Measurements from ENCODE around the gene TBC1D3G. TPM values are rescaled to one million over a fixed set of nuclear protein-coding genes. Genes with fewer than 3 reads are reported as not detected.
"Not testable (repeated sequence)": the region's sequence is repeated elsewhere in the genome, so short reads cannot be mapped to it uniquely, and the experiment has no call there.

Gene TBC1D3G
- not detected for total RNA-seq

- not testable (repeated sequence) for H3K4me1 Mint-ChIP-seq
Observed at GRCh38 chr17:36323584-36323983, at the start of gene TBC1D3G. TSS of gene TBC1D3G (plus strand) at chr17:36323884. CDS start at chr17:36325412, 1,528 bp downstream.

GRCh38 chr17:36283256-36283655 lies 40.4 kb upstream of the TBC1D3G start:
- DNase-seq; H3K36me3 Mint-ChIP-seq; H3K4me1 Mint-ChIP-seq; ATAC-seq; H3K4me3 Mint-ChIP-seq; H3K9me3 Mint-ChIP-seq (ENCODE audit: low read depth); H3K27ac Mint-ChIP-seq; H3K27me3 Mint-ChIP-seq; CTCF ChIA-PET: not testable (repeated sequence)

More at GRCh38 chr17:36323584-36323983, at the start of gene TBC1D3G:
- H3K4me3 Mint-ChIP-seq; CTCF ChIA-PET; H3K27me3 Mint-ChIP-seq; DNase-seq; H3K36me3 Mint-ChIP-seq; H3K27ac Mint-ChIP-seq; H3K9me3 Mint-ChIP-seq (ENCODE audit: low read depth); ATAC-seq: not testable (repeated sequence)

- DNase-seq, H3K36me3 Mint-ChIP-seq, CTCF ChIA-PET: not testable (repeated sequence)
Observed at GRCh38 chr17:36284219-36284618, 39.5 kb upstream of the TBC1D3G start.

GRCh38 chr17:36289965-36290612 lies 33.6 kb upstream of the TBC1D3G start:
- H3K36me3 Mint-ChIP-seq; CTCF ChIA-PET; H3K27me3 Mint-ChIP-seq; H3K9me3 Mint-ChIP-seq (ENCODE audit: low read depth); H3K4me1 Mint-ChIP-seq; DNase-seq; ATAC-seq; H3K4me3 Mint-ChIP-seq; H3K27ac Mint-ChIP-seq: not testable (repeated sequence)

More at GRCh38 chr17:36284219-36284618, 39.5 kb upstream of the TBC1D3G start:
- H3K4me1 Mint-ChIP-seq; H3K4me3 Mint-ChIP-seq; H3K27ac Mint-ChIP-seq; H3K27me3 Mint-ChIP-seq; ATAC-seq; H3K9me3 Mint-ChIP-seq (ENCODE audit: low read depth): not testable (repeated sequence)

- H3K36me3 Mint-ChIP-seq; ATAC-seq; CTCF ChIA-PET; H3K27ac Mint-ChIP-seq; H3K4me3 Mint-ChIP-seq; H3K27me3 Mint-ChIP-seq; DNase-seq; H3K4me1 Mint-ChIP-seq; H3K9me3 Mint-ChIP-seq (ENCODE audit: low read depth): not testable (repeated sequence)
Observed at GRCh38 chr17:36295161-36295560, 28.5 kb upstream of the TBC1D3G start.

- H3K27me3 Mint-ChIP-seq; H3K27ac Mint-ChIP-seq; H3K4me3 Mint-ChIP-seq; H3K4me1 Mint-ChIP-seq; H3K9me3 Mint-ChIP-seq (ENCODE audit: low read depth); H3K36me3 Mint-ChIP-seq; ATAC-seq; DNase-seq; CTCF ChIA-PET: not testable (repeated sequence)
Observed at GRCh38 chr17:36315736-36316135, 7.9 kb upstream of the TBC1D3G start.

GRCh38 chr17:36362496-36362895 lies 38.8 kb downstream of the TBC1D3G start:
- H3K4me3 Mint-ChIP-seq; CTCF ChIA-PET; H3K36me3 Mint-ChIP-seq; H3K27me3 Mint-ChIP-seq; DNase-seq; H3K9me3 Mint-ChIP-seq (ENCODE audit: low read depth); H3K27ac Mint-ChIP-seq; ATAC-seq; H3K4me1 Mint-ChIP-seq: not testable (repeated sequence)

- H3K4me1 Mint-ChIP-seq; DNase-seq; H3K27ac Mint-ChIP-seq; H3K4me3 Mint-ChIP-seq; H3K27me3 Mint-ChIP-seq; CTCF ChIA-PET; H3K9me3 Mint-ChIP-seq (ENCODE audit: low read depth); ATAC-seq; H3K36me3 Mint-ChIP-seq: not testable (repeated sequence)
Observed at GRCh38 chr17:36375938-36376337, 52.3 kb downstream of the TBC1D3G start.

Other genes with a start within 250 kb of the TBC1D3G start
- 100 to 1,000 TPM in 1 of 2 experiments, 10 to 100 TPM in 1; 77.2 to 634 TPM for gene CCL3, start 233.7 kb upstream of the TBC1D3G start, total RNA-seq
- 100 to 1,000 TPM in 1 of 2 experiments, 10 to 100 TPM in 1; 66.7 to 367 TPM for gene CCL4, start 220.1 kb upstream of the TBC1D3G start, total RNA-seq
- 1 to 10 TPM; 5.8 to 9.9 TPM for gene TBC1D3B, start 147.2 kb upstream of the TBC1D3G start, total RNA-seq
- 10 to 100 TPM; 10.5 to 35.6 TPM for gene CCL3L1, start 127.1 kb upstream of the TBC1D3G start, total RNA-seq
- 10 to 100 TPM; 22.8 to 56.5 TPM for gene CCL4L2, start 112.8 kb upstream of the TBC1D3G start, total RNA-seq
- gene TBC1D3I, start 59.3 kb upstream of the TBC1D3G start, total RNA-seq, result 1 to 10 TPM in 1 of 2 experiments, under 1 TPM in 1; 0.45 to 1.1 TPM
- gene TBC1D3H, start 64.6 kb downstream of the TBC1D3G start, total RNA-seq, result not detected
- 10 to 100 TPM; 34.3 to 45.8 TPM for gene ZNHIT3, start 162.8 kb downstream of the TBC1D3G start, total RNA-seq
- gene MYO19, start 211.0 kb downstream of the TBC1D3G start, total RNA-seq, result 100 to 1,000 TPM; 140 to 161 TPM
- 10 to 100 TPM in 1 of 2 experiments, 1 to 10 TPM in 1; 9.6 to 17.4 TPM for gene PIGW, start 211.1 kb downstream of the TBC1D3G start, total RNA-seq
- 100 to 1,000 TPM in 1 of 2 experiments, 10 to 100 TPM in 1; 96.5 to 113 TPM for gene GGNBP2, start 221.0 kb downstream of the TBC1D3G start, total RNA-seq

Data from activated CD8-positive, alpha-beta memory T cell treated with anti-CD3 and anti-CD28 coated beads, Interleukin-2, amount 10 ng/mL, durations not matched to agents 7 days and 5 days (primary cell).